HUES64 (cell line): ENCODE data around the gene RFPL3.

Experiments
- H3K27ac ChIP-seq: 2 replicates; pipeline ENCODE4 v1.7.0; 2013; ENCODE audit warnings: low read depth, low read length, inconsistent platforms
- H3K27me3 ChIP-seq: 2 replicates; pipeline ENCODE4 v1.6.1; 2013; ENCODE audit warnings: mild to moderate bottlenecking, low read length; ENCODE audit not compliant: insufficient read depth
- H3K36me3 ChIP-seq: 2 replicates; pipeline ENCODE4 v1.6.1; 2013; ENCODE audit warnings: mild to moderate bottlenecking, low read length; ENCODE audit not compliant: insufficient read depth
- H3K4me1 ChIP-seq: 2 replicates; pipeline ENCODE4 v1.6.1; 2013; ENCODE audit warnings: mild to moderate bottlenecking, low read length, moderate library complexity; ENCODE audit not compliant: insufficient read depth
- H3K4me3 ChIP-seq: 2 replicates; pipeline ENCODE4 v1.5.1; 2013; ENCODE audit warnings: mild to moderate bottlenecking, low read length, moderate library complexity
- H3K9ac ChIP-seq: 2 replicates; pipeline ENCODE4 v1.6.1; 2013; ENCODE audit warnings: mild to moderate bottlenecking, low read depth, low read length
- H3K9me3 ChIP-seq: 2 replicates; pipeline ENCODE4 v1.6.1; 2013; ENCODE audit warnings: low read depth, low read length; ENCODE audit not compliant: insufficient read depth
- WGBS: fragments of 150-250, 120-280 bp; methylation state at CpG from one replicate; pipeline ENCODE4 v1.1.7; 2013; ENCODE audit warnings: missing lambda C conversion rate; 5-methylcytosine and 5-hydroxymethylcytosine counted together

Gene RFPL3

DNA sequence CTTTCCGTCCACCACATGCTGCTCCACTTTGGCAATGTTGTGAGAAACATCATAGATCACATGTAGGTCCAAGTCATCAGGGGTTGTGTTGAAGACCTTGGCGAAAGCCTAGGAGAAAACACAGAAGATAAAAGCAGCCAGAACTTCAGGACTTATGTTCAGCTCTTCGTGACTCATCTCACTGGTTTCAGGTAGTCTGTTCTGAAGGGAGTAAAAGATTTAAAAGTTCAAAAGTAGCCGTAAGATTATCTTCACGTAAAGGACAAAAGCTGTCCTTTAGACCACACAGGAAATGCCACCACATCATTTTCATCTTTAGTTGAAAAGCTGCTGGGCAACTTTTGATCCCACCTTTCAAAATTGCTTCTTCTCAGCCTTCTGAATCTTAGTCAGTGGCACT is 37.4 kb downstream of the RFPL3 start:
- no peak overlapping the region for H3K27ac ChIP-seq
- WGBS = 97% methylated on average over 5 of the region's 5 CpGs
- peaks cover 98% of the 10 kb centered on the region for H3K36me3 ChIP-seq
- H3K4me3 ChIP-seq = no peak overlapping the region
- no peaks in the 10 kb centered on the region for H3K4me1 ChIP-seq
- H3K9ac ChIP-seq = no peak overlapping the region
- H3K9me3 ChIP-seq = no peaks in the 10 kb centered on the region
- no peaks in the 10 kb centered on the region for H3K27me3 ChIP-seq

DNA sequence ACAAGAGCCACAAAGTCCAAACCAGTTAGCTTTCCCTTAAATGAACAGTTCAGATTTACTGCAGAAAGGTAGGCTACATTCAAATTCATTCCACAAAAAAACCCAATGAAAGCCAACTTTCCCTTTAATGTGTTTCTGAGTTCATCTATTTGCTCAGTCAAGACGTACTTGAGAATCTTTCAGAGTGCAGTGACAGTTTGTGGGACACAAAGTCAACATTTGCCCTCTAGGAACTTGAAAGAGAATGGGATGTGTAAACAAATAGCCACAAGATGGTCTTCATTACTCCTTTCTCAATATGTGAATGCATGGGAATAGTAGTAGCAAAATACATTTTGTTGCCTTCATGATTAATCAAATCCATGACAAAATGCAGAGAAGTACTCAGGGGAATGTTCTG is 38.6 kb downstream of the RFPL3 start:
- H3K27me3 ChIP-seq = no peaks in the 10 kb centered on the region
- peaks cover 100% of the 10 kb centered on the region for H3K36me3 ChIP-seq
- no peaks in the 10 kb centered on the region for H3K4me1 ChIP-seq
- WGBS = 94% methylated on average over 1 of the region's 1 CpG
- H3K9ac ChIP-seq = no peak overlapping the region
- H3K9me3 ChIP-seq = no peaks in the 10 kb centered on the region
- H3K27ac ChIP-seq = no peak overlapping the region
- no peak overlapping the region for H3K4me3 ChIP-seq

DNA sequence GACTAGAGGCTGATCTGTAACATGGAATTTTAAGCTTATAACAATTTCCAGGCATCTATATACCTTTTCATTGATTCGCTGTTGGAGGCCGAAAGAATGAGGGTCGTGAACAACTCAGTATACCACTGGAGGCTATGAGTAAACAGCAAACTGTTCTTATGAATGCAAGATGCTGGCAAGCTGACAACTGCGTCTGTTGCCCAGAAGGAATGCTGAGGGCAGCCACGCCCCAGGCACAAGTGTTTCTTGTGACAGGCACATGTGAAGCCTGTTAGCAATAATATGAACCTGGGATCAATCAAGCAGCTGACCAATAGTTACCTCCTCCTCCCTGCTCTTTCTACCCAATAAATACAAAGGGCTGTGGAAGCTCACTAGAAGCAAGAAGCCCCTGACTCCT is 39.1 kb downstream of the RFPL3 start:
- 94% methylated on average over 5 of the region's 5 CpGs for WGBS
- Histone ChIP-seq H3K4me3 (no peak overlapping the region), H3K4me1 (no peaks in the 10 kb centered on the region), H3K27ac (no peak overlapping the region), H3K9me3 (no peaks in the 10 kb centered on the region), H3K9ac (no peak overlapping the region), H3K36me3 (peaks cover 100% of the 10 kb centered on the region), H3K27me3 (no peaks in the 10 kb centered on the region)

DNA sequence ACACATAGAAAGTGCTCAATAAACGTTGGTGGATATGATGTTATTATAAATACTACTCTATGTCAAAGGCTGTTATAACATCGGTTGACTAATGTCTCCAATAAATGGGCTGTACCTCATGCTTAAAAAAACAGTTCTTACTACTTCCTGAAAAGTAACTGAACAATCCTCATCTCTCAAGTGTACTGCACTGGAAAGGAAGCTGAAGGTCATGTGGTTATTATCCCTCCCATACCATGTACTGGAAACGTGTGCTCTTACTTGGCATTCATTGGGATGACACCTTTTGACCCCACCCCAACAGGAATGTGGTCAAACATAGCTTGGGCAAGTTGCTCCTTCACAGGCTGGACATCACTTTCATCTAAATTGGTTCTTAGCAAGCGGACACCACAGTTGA is 43.8 kb downstream of the RFPL3 start:
- Histone ChIP-seq H3K27me3 (no peaks in the 10 kb centered on the region), H3K36me3 (peaks cover 95% of the 10 kb centered on the region), H3K4me1 (no peaks in the 10 kb centered on the region), H3K9ac (no peak overlapping the region), H3K4me3 (no peak overlapping the region), H3K9me3 (no peaks in the 10 kb centered on the region), H3K27ac (no peak overlapping the region)
- 94% methylated on average over 3 of the region's 4 CpGs for WGBS

DNA sequence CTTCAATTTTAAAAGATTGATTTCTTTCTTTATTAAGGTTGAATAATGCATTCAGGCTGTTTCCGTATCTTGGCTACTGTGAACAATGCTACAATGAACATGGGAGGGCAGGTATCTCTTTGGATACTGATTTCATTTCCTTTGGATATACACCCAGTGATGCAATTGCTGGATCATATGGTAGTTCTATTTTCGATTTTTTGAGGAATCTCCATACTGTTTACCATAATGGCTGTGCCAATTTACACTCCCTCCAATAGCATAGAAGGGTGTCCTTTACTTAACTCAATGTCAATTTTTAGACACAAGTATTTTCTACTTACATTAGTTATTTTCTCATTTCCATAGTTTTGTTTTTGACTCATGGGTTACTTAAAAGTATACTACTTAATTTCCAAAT is 46.4 kb downstream of the RFPL3 start:
- Histone ChIP-seq H3K9me3 (no peaks in the 10 kb centered on the region), H3K4me3 (no peak overlapping the region), H3K4me1 (no peaks in the 10 kb centered on the region), H3K36me3 (peaks cover 95% of the 10 kb centered on the region), H3K27ac (no peak overlapping the region), H3K27me3 (no peaks in the 10 kb centered on the region), H3K9ac (no peak overlapping the region)
- 96% methylated on average over 2 of the region's 2 CpGs for WGBS

DNA sequence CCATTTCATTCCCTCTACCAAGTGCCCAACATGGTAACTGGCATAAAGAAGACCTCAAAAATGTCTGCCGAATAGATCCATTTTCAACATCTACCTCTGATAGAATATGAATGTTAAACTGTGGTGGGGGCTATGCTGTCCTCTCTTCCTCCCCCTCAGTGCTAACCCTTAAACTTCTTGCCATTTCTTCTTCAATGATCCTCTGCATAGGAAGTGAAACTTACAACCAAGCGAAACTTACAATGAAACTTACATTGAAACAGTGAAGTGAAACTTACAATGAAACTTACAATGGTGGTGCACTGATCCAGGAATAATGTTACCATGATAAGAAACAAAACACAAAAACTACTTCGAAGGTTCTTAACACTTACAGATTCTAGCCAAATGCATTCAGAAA is 49.6 kb downstream of the RFPL3 start:
- no peaks in the 10 kb centered on the region for H3K9me3 ChIP-seq
- H3K9ac ChIP-seq = no peak overlapping the region
- H3K27ac ChIP-seq = no peak overlapping the region
- H3K27me3 ChIP-seq = no peaks in the 10 kb centered on the region
- 97% methylated on average over 3 of the region's 3 CpGs for WGBS
- peaks cover 9% of the 10 kb centered on the region; the same call in 1 of the 2 replicates for H3K4me1 ChIP-seq
- H3K36me3 ChIP-seq = peaks cover 73% of the 10 kb centered on the region
- no peak overlapping the region for H3K4me3 ChIP-seq

DNA sequence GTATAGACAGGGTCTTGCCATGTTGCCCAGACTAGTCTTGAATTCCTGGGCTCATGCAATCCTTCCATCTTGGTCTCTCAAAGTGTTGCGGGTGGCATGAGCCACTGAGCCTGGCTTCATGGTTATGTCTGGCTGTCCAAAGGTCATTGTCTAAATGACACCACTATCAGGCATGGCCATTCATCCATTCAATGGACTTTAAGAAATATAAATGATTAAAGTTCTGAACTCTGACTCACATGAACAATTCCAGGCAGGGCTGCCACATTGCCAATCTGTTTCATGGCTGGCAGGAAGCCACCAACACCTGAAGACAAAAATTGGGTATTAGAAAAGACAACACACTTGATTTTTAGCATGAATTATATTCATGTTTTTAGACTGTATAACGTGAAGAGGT is 50.3 kb downstream of the RFPL3 start:
- Histone ChIP-seq H3K9me3 (no peaks in the 10 kb centered on the region), H3K27ac (no peak overlapping the region), H3K27me3 (no peaks in the 10 kb centered on the region), H3K9ac (no peak overlapping the region), H3K4me1 (peaks cover 12% of the 10 kb centered on the region; the same call in 1 of the 2 replicates), H3K4me3 (no peak overlapping the region), H3K36me3 (peaks cover 70% of the 10 kb centered on the region)
- WGBS = 49% methylated on average over 2 of the region's 2 CpGs

DNA sequence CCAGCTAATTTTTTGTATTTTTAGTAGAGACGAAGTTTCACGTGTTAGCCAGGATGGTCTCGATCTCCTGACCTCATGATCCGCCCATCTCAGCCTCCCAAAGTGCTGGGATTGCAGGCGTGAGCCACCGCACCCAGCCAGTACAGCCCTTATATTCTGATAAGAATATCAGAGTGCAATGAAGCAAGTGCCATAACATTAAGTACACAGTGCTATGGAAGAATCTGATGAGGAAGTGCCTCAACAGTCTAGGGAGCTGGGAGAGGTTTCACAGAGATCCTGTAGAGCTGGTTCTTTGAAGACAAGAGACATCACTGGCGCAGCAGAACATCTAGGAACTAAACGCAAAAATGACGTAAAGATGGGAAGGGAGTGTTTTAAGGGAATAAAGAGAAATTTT is 52.3 kb downstream of the RFPL3 start:
- WGBS = 96% methylated on average over 9 of the region's 9 CpGs
- Histone ChIP-seq H3K27me3 (no peaks in the 10 kb centered on the region), H3K27ac (no peak overlapping the region), H3K9ac (no peak overlapping the region), H3K9me3 (no peaks in the 10 kb centered on the region), H3K4me3 (no peak overlapping the region), H3K4me1 (peaks cover 12% of the 10 kb centered on the region; the same call in 1 of the 2 replicates), H3K36me3 (peaks cover 51% of the 10 kb centered on the region)

DNA sequence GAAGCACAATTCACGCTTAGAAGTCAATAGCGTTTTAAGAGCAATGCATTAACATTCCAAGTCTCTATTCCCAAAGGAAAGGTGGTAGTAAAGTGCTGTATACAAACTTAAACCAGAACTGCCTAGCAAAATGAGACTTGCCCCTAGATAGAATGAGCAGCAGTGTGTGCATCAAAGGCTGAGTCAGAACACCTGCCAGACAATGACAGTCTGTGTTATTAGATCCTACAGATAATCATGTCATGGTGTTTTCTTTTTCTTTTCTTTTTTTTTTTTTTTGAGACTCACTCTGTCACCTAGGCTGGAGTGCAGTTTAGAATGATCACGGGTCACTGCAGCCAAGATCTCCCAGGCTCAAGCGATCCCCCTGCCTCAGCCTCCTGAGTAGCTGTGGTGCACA is 52.8 kb downstream of the RFPL3 start:
- Histone ChIP-seq H3K4me1 (peaks cover 12% of the 10 kb centered on the region; the same call in 1 of the 2 replicates), H3K27me3 (no peaks in the 10 kb centered on the region), H3K9me3 (no peaks in the 10 kb centered on the region), H3K36me3 (peaks cover 47% of the 10 kb centered on the region), H3K9ac (no peak overlapping the region), H3K4me3 (peak overlapping the region; percentile 95), H3K27ac (no peak overlapping the region)
- 93% methylated on average over 4 of the region's 4 CpGs for WGBS
